Fibroblast of lung (primary cell): ENCODE data around the gene STXBP2. TPM values are rescaled to one million over a fixed set of nuclear protein-coding genes. Genes with fewer than 3 reads are reported as not detected.

ENCODE experiments used
- DNase-seq, 2 donors: peaks; one replicate each; pipeline versions ENCODE4 v3.0.0 to v3.0.0-alpha.2; 2010; ENCODE audit warnings: low read depth in 2 of 2
- H2AFZ ChIP-seq: 2 replicates; pipeline ENCODE4 v1.5.1; 2012; ENCODE audit warnings: low read length, control low read depth, inconsistent platforms
- H3K27ac ChIP-seq: 2 replicates; pipeline ENCODE4 v1.5.1; 2011; ENCODE audit warnings: low read length, control low read depth; ENCODE audit not compliant: insufficient read depth
- H3K27me3 ChIP-seq: 2 replicates; pipeline ENCODE4 v1.5.1; 2011; ENCODE audit warnings: mild to moderate bottlenecking, low read length; ENCODE audit not compliant: control insufficient read depth, insufficient read depth
- H3K36me3 ChIP-seq: 2 replicates; pipeline ENCODE4 v1.5.1; 2011; ENCODE audit warnings: low read length; ENCODE audit not compliant: control insufficient read depth, insufficient read depth
- H3K4me1 ChIP-seq: 2 replicates; pipeline ENCODE4 v1.5.1; 2011; ENCODE audit warnings: low read length; ENCODE audit not compliant: control insufficient read depth, insufficient read depth; ENCODE audit errors: extremely low read depth
- H3K4me2 ChIP-seq: 2 replicates; pipeline ENCODE4 v1.5.1; 2011; ENCODE audit warnings: low read length, control low read depth; ENCODE audit not compliant: insufficient read depth; ENCODE audit errors: extremely low read depth
- H3K4me3 ChIP-seq, 4 experiments: fragments of 200-600 bp in 1 of 4; sonication (generic) in 1 of 4; replicated peaks in 1 of 4; 2 replicates each; pipeline ENCODE4 v1.5.1; 2011 to 2016; ENCODE audit warnings: low read length in 4 of 4, low read depth in 3 of 4, mild to moderate bottlenecking in 3 of 4, control low read depth in 2 of 4, inconsistent platforms in 1 of 4, mixed read lengths in 1 of 4; ENCODE audit not compliant: insufficient read depth in 1 of 4; ENCODE audit errors: control extremely low read depth in 1 of 4
- H3K79me2 ChIP-seq: 2 replicates; pipeline ENCODE4 v1.5.1; 2012; ENCODE audit warnings: mild to moderate bottlenecking, low read length, inconsistent platforms; ENCODE audit not compliant: control insufficient read depth, insufficient read depth
- H3K9ac ChIP-seq: 2 replicates; pipeline ENCODE4 v1.5.1; 2011; ENCODE audit warnings: mild to moderate bottlenecking, low read length, control low read depth; ENCODE audit not compliant: insufficient read depth
- H3K9me3 ChIP-seq: 2 replicates; pipeline ENCODE4 v1.5.1; 2012; ENCODE audit warnings: low read depth, low read length; ENCODE audit not compliant: control insufficient read depth, insufficient read depth
- H4K20me1 ChIP-seq: 2 replicates; pipeline ENCODE4 v1.5.1; 2011; ENCODE audit warnings: low read length; ENCODE audit not compliant: control insufficient read depth, insufficient read depth; ENCODE audit errors: extremely low read depth
- EZH2 ChIP-seq: IDR thresholded peaks from 2 replicates; pipeline ENCODE4 v1.5.1; 2012; ENCODE audit warnings: low read length, control low read depth, mild to moderate bottlenecking; ENCODE audit errors: missing control alignments
- polyA plus RNA-seq, 2 donors: library from polyadenylated mRNA; depleted of rRNA in 1 of 2; stranded (reverse) in 1 of 2; unstranded in 1 of 2; fragments of >200 nt; gene quantifications; 2 replicates each; pipeline ENCODE4 v1.2.1, GENCODE V29; 2011 to 2012; ENCODE audit warnings: missing spikeins in 1 of 2
- total RNA-seq: library from RNA; depleted of rRNA; stranded (reverse); fragments of >200 nt; gene quantifications from 2 replicates; pipeline ENCODE4 v1.2.1, GENCODE V29; 2014
- TF ChIP-seq, protein P1 (sequence below), 2 donors: IDR thresholded peaks in 1 of 2; conservative IDR thresholded peaks in 1 of 2; 1 replicate in 1 of 2; 2 replicates in 1 of 2; pipeline ENCODE4 v1.5.1; 2011 to 2012; ENCODE audit warnings: low read length in 2 of 2, control low read depth in 1 of 2, inconsistent platforms in 1 of 2, low read depth in 1 of 2, mild to moderate bottlenecking in 1 of 2

STXBP2 gene
- total and polyA plus RNA-seq, 2 donors (not counting 1 experiment from before 2014, with no cell fraction given), result 4.6 TPM

- H4K20me1 ChIP-seq, result no peaks in the 10 kb centered on the region
- H3K9me3 ChIP-seq, result no peaks in the 10 kb centered on the region
- no peak overlapping the region for H3K4me2 ChIP-seq
- TF ChIP-seq, protein P1, sequence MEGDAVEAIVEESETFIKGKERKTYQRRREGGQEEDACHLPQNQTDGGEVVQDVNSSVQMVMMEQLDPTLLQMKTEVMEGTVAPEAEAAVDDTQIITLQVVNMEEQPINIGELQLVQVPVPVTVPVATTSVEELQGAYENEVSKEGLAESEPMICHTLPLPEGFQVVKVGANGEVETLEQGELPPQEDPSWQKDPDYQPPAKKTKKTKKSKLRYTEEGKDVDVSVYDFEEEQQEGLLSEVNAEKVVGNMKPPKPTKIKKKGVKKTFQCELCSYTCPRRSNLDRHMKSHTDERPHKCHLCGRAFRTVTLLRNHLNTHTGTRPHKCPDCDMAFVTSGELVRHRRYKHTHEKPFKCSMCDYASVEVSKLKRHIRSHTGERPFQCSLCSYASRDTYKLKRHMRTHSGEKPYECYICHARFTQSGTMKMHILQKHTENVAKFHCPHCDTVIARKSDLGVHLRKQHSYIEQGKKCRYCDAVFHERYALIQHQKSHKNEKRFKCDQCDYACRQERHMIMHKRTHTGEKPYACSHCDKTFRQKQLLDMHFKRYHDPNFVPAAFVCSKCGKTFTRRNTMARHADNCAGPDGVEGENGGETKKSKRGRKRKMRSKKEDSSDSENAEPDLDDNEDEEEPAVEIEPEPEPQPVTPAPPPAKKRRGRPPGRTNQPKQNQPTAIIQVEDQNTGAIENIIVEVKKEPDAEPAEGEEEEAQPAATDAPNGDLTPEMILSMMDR (conservative IDR thresholded peaks at IDR 0.05 in 1 of 2, IDR thresholded peaks at IDR 0.05 in 1 of 2; ENCODE audit: low read depth in 1 of 2, low read length in 2 of 2), result no peak
- no peak for TF ChIP-seq EZH2
- no peak overlapping the region for H3K27ac ChIP-seq
- no peak for DNase-seq
- H3K4me3 ChIP-seq, result no peak overlapping the region
- H3K36me3 ChIP-seq, result no peaks in the 10 kb centered on the region
- H3K9ac ChIP-seq, result no peak overlapping the region
- H3K27me3 ChIP-seq, result no peaks in the 10 kb centered on the region
- no peak overlapping the region for H2AFZ ChIP-seq
- no peaks in the 10 kb centered on the region for H3K79me2 ChIP-seq
- H3K4me1 ChIP-seq, result no peaks in the 10 kb centered on the region
Measured at GRCh38 chr19:7602935-7603497, 33.9 kb upstream of the STXBP2 start.

GRCh38 chr19:7603919-7604318 lies 33.0 kb upstream of the STXBP2 start:
- Histone ChIP-seq H3K36me3 (no peaks in the 10 kb centered on the region), H3K4me3 (no peak overlapping the region), H2AFZ (no peak overlapping the region), H3K9me3 (no peaks in the 10 kb centered on the region), H3K79me2 (no peaks in the 10 kb centered on the region), H3K27me3 (no peaks in the 10 kb centered on the region), H3K4me1 (no peaks in the 10 kb centered on the region), H3K4me2 (no peak overlapping the region), H3K9ac (no peak overlapping the region), H3K27ac (no peak overlapping the region), H4K20me1 (no peaks in the 10 kb centered on the region)
- DNase-seq, result no peak
- TF ChIP-seq, protein P1 (conservative IDR thresholded peaks at IDR 0.05 in 1 of 2, IDR thresholded peaks at IDR 0.05 in 1 of 2; ENCODE audit: low read depth in 1 of 2, low read length in 2 of 2), result no peak
- TF ChIP-seq EZH2, result no peak

GRCh38 chr19:7605490-7606222 lies 31.3 kb upstream of the STXBP2 start:
- no peak overlapping the region for H3K9ac ChIP-seq
- H3K36me3 ChIP-seq, result no peaks in the 10 kb centered on the region
- H2AFZ ChIP-seq, result no peak overlapping the region
- H3K4me2 ChIP-seq, result no peak overlapping the region
- no peaks in the 10 kb centered on the region for H3K79me2 ChIP-seq
- no peaks in the 10 kb centered on the region for H3K9me3 ChIP-seq
- H3K4me1 ChIP-seq, result no peaks in the 10 kb centered on the region
- no peak overlapping the region for H3K4me3 ChIP-seq
- DNase-seq, result no peak
- H3K27ac ChIP-seq, result no peak overlapping the region
- no peak for TF ChIP-seq EZH2
- TF ChIP-seq, protein P1 (conservative IDR thresholded peaks at IDR 0.05 in 1 of 2, IDR thresholded peaks at IDR 0.05 in 1 of 2; ENCODE audit: low read depth in 1 of 2, low read length in 2 of 2), result no peak
- H4K20me1 ChIP-seq, result no peaks in the 10 kb centered on the region
- H3K27me3 ChIP-seq, result no peaks in the 10 kb centered on the region
